IMR-90 (cell line): ENCODE measurements around the gene C1orf116. TPM values are rescaled to one million over a fixed set of nuclear protein-coding genes. Genes with fewer than 3 reads are reported as not detected.

Experiments
- ATAC-seq: fragments of 200-7000 bp; cut with Tn5 transposase; 2 replicates; pipeline ENCODE4 v1.9.1; 2020; ENCODE audit warnings: low read depth, mild to moderate bottlenecking, moderate library complexity
- BruUV-seq: library from RNA; stranded (reverse); fragments of 400-500 nt; replicated peaks from 2 replicates; lab custom pipeline; 2021; lab: Mats Ljungman, UMichigan
- CTCF ChIA-PET: fragments of 300-600 bp; formaldehyde crosslinking; extraction: SDS; loops from one replicate; lab custom pipeline; 2021; ENCODE audit warnings: antibody characterized with exemption; lab: Yijun Ruan, JAX
- POLR2A ChIA-PET: fragments of 300-600 bp; sonication (Branson Sonifier 250); formaldehyde crosslinking; loops from one replicate; lab custom pipeline; 2022; ENCODE audit warnings: antibody characterized with exemption; ENCODE audit not compliant: unreplicated experiment; lab: Charles Lee
- DNase-seq: peaks from one replicate; pipeline ENCODE4 v3.0.0; 2013
- H2AFZ ChIP-seq: replicated peaks from 2 replicates; pipeline ENCODE3; 2013; ENCODE audit warnings: low read length, mild to moderate bottlenecking; ENCODE audit not compliant: poor library complexity
- H2AK5ac ChIP-seq: 2 replicates; pipeline ENCODE4 v1.6.1; 2013; ENCODE audit warnings: low read depth, low read length, inconsistent platforms
- H2AK9ac ChIP-seq: replicated peaks from 2 replicates; pipeline ENCODE3; 2013; ENCODE audit warnings: mild to moderate bottlenecking, low read depth, low read length, moderate library complexity; ENCODE audit not compliant: poor library complexity
- H2BK120ac ChIP-seq: 2 replicates; pipeline ENCODE4 v1.6.1; 2013; ENCODE audit warnings: low read depth, low read length, inconsistent platforms
- H2BK15ac ChIP-seq: 3 replicates; pipeline ENCODE4 v1.6.1; 2013; ENCODE audit warnings: low read depth, low read length, inconsistent platforms
- H2BK20ac ChIP-seq: 2 replicates; pipeline ENCODE4 v1.6.1; 2013; ENCODE audit warnings: low read depth, mild to moderate bottlenecking, inconsistent platforms, low read length, moderate library complexity
- H2BK5ac ChIP-seq: 2 replicates; pipeline ENCODE4 v1.6.1; 2013; ENCODE audit warnings: mild to moderate bottlenecking, low read depth, low read length, inconsistent platforms; ENCODE audit not compliant: poor library complexity, severe bottlenecking
- H3K14ac ChIP-seq: replicated peaks from 2 replicates; pipeline ENCODE4 v1.6.1; 2013; ENCODE audit warnings: low read depth, low read length, inconsistent platforms
- H3K18ac ChIP-seq: 2 replicates; pipeline ENCODE4 v1.6.1; 2013; ENCODE audit warnings: low read depth, low read length, control low read depth
- H3K23ac ChIP-seq: 2 replicates; pipeline ENCODE4 v1.6.1; 2013; ENCODE audit warnings: low read depth, low read length, inconsistent platforms
- H3K27ac ChIP-seq: 2 replicates; pipeline ENCODE4 v1.5.1; 2013; ENCODE audit warnings: mild to moderate bottlenecking, control low read depth, low read length; ENCODE audit not compliant: insufficient read depth
- H3K27me3 ChIP-seq: 2 replicates; pipeline ENCODE4 v1.6.1; 2013; ENCODE audit warnings: low read length; ENCODE audit not compliant: control insufficient read depth, insufficient read depth
- H3K36me3 ChIP-seq: 2 replicates; pipeline ENCODE4 v1.6.1; 2013; ENCODE audit warnings: low read length, mixed read lengths; ENCODE audit not compliant: control insufficient read depth, insufficient read depth
- H3K4ac ChIP-seq: 2 replicates; pipeline ENCODE4 v1.6.1; 2013; ENCODE audit warnings: low read depth, low read length, inconsistent platforms
- H3K4me1 ChIP-seq: 2 replicates; pipeline ENCODE4 v1.6.1; 2013; ENCODE audit warnings: low read length, mixed read lengths; ENCODE audit not compliant: control insufficient read depth, insufficient read depth
- H3K4me2 ChIP-seq: 2 replicates; pipeline ENCODE4 v1.6.1; 2013; ENCODE audit warnings: low read depth, mild to moderate bottlenecking, control low read depth, low read length, moderate library complexity
- H3K4me3 ChIP-seq: 2 replicates; pipeline ENCODE4 v1.5.1; 2013; ENCODE audit warnings: low read depth, mild to moderate bottlenecking, control low read depth, low read length, moderate library complexity; ENCODE audit not compliant: insufficient read depth
- H3K56ac ChIP-seq: 2 replicates; pipeline ENCODE4 v1.6.1; 2013; ENCODE audit warnings: low read length, inconsistent platforms; ENCODE audit not compliant: insufficient read depth; ENCODE audit errors: extremely low read depth
- H3K79me1 ChIP-seq, 2 experiments: 2 replicates each; pipeline ENCODE4 v1.6.1; 2013; ENCODE audit warnings: low read length in 2 of 2, inconsistent platforms in 1 of 2, low read depth in 1 of 2
- H3K9ac ChIP-seq: 2 replicates; pipeline ENCODE4 v1.6.1; 2013; ENCODE audit warnings: low read depth, low read length, control low read depth
- H3K9me1 ChIP-seq: 2 replicates; pipeline ENCODE4 v1.6.1; 2013; ENCODE audit warnings: low read length, inconsistent platforms; ENCODE audit not compliant: insufficient read depth
- H3K9me3 ChIP-seq: 2 replicates; pipeline ENCODE4 v1.6.1; 2013; ENCODE audit warnings: low read length; ENCODE audit not compliant: control insufficient read depth, insufficient read depth
- H4K20me1 ChIP-seq: 2 replicates; pipeline ENCODE4 v1.6.1; 2013; ENCODE audit warnings: low read length, inconsistent platforms; ENCODE audit not compliant: insufficient read depth
- H4K5ac ChIP-seq: 2 replicates; pipeline ENCODE4 v1.6.1; 2013; ENCODE audit warnings: mild to moderate bottlenecking, low read depth, low read length, control low read depth
- H4K8ac ChIP-seq, 2 experiments: 2 replicates each; pipeline ENCODE4 v1.6.1; 2013; ENCODE audit warnings: low read depth in 2 of 2, low read length in 2 of 2, control low read depth in 1 of 2, inconsistent platforms in 1 of 2
- H4K91ac ChIP-seq: 2 replicates; pipeline ENCODE4 v1.6.1; 2013; ENCODE audit warnings: low read depth, low read length, inconsistent platforms; ENCODE audit not compliant: insufficient read depth
- BHLHE40 ChIP-seq: fragments of 150-350 bp; IDR thresholded peaks from 2 replicates; pipeline ENCODE4 v1.6.1; 2016; ENCODE audit warnings: mild to moderate bottlenecking, low read depth, low read length
- CEBPB ChIP-seq: IDR thresholded peaks from 2 replicates; pipeline ENCODE4 v1.6.1; 2012; ENCODE audit warnings: low read depth, low read length, improper control_type of control experiment
- CTCF ChIP-seq: conservative IDR thresholded peaks from 2 replicates; pipeline ENCODE4 v1.5.1; 2012; ENCODE audit warnings: mild to moderate bottlenecking, low read depth, low read length, improper control_type of control experiment
- ELK1 ChIP-seq: fragments of 150-350 bp; IDR thresholded peaks from 2 replicates; pipeline ENCODE4 v1.6.1; 2016; ENCODE audit warnings: low read depth, mild to moderate bottlenecking, low read length, moderate library complexity, borderline replicate concordance
- FOS ChIP-seq: fragments of 150-350 bp; IDR thresholded peaks from 2 replicates; pipeline ENCODE4 v1.6.1; 2016; ENCODE audit warnings: low read depth, low read length
- MAFK ChIP-seq: IDR thresholded peaks from 2 replicates; pipeline ENCODE4 v1.6.1; 2012; ENCODE audit warnings: low read depth, low read length, improper control_type of control experiment
- MAZ ChIP-seq: IDR thresholded peaks from 2 replicates; pipeline ENCODE4 v1.6.1; 2012; ENCODE audit warnings: low read depth, mild to moderate bottlenecking, low read length, improper control_type of control experiment, moderate library complexity, borderline replicate concordance
- NFE2L2 ChIP-seq: fragments of 150-350 bp; IDR thresholded peaks from 2 replicates; pipeline ENCODE4 v1.6.1; 2016; ENCODE audit warnings: low read depth, mild to moderate bottlenecking, low read length
- POLR2A ChIP-seq: IDR thresholded peaks from 2 replicates; pipeline ENCODE4 v1.6.1; 2012; ENCODE audit warnings: mild to moderate bottlenecking, low read depth, low read length
- RAD21 ChIP-seq: IDR thresholded peaks from 2 replicates; pipeline ENCODE4 v1.6.1; 2012; ENCODE audit warnings: low read length, improper control_type of control experiment
- RCOR1 ChIP-seq: IDR thresholded peaks from 2 replicates; pipeline ENCODE4 v1.6.1; 2012; ENCODE audit warnings: mild to moderate bottlenecking, low read length, improper control_type of control experiment; ENCODE audit not compliant: insufficient replicate concordance
- RFX5 ChIP-seq: IDR thresholded peaks from 2 replicates; pipeline ENCODE4 v1.8.0; 2012; ENCODE audit warnings: low read depth, mild to moderate bottlenecking, low read length, moderate library complexity
- WGBS, 2 experiments: methylation state at CpG; one replicate each; pipeline versions ENCODE4 v1.1.5 to v1.1.7; 2013; ENCODE audit warnings: missing lambda C conversion rate in 2 of 2; ENCODE audit not compliant: insufficient read length in 1 of 2; ENCODE audit errors: extremely low coverage in 2 of 2; 5-methylcytosine and 5-hydroxymethylcytosine counted together
- dilution Hi-C: fragments of 300-500 bp; cut with HindIII; formaldehyde crosslinking; loops from one replicate; pipeline ENCODE4 v1.14.3; 2018; ENCODE audit warnings: low sequenced_read_pairs; ENCODE audit not compliant: unreplicated experiment
- in situ Hi-C: fragments of 300-500 bp; cut with MboI; formaldehyde crosslinking; loops from 3 replicates; pipeline ENCODE4 v1.14.3; 2019; ENCODE audit warnings: low sequenced_read_pairs, inconsistent platforms, mixed read lengths
- intact Hi-C: fragments of 100-400 bp; cut with micrococcal nuclease; formaldehyde crosslinking; loops from 2 replicates; pipeline ENCODE4 v1.10.0; 2022
- polyA plus RNA-seq, 3 experiments: library from polyadenylated mRNA; depleted of rRNA; stranded (reverse); fragments of >200 nt; gene quantifications; 2 replicates each; pipeline ENCODE4 v1.2.3, GENCODE V29; 2012; ENCODE audit warnings: low replicate concordance in 1 of 3
- total RNA-seq: library from RNA; depleted of rRNA; stranded (reverse); fragments of >200 nt; gene quantifications from 2 replicates; pipeline ENCODE4 v1.2.3, GENCODE V29; 2012

The C1orf116 gene
- total and polyA plus RNA-seq, 2 of the 4 experiments (the other 2 are of a cell fraction), result under 0.01 to 0.03 TPM

- BruUV-seq, result no TSS peak
- Histone ChIP-seq H2BK120ac (no peak overlapping the region), H4K91ac (no peak overlapping the region), H3K9me3 (no peaks in the 10 kb centered on the region), H2AFZ (no peak overlapping the region), H3K56ac (no peak overlapping the region), H3K14ac (no peak overlapping the region), H3K4me2 (no peak overlapping the region), H3K4ac (no peak overlapping the region), H3K18ac (no peak overlapping the region), H3K23ac (no peak overlapping the region), H4K8ac (no peak overlapping the region), H3K4me1 (peaks cover 6% of the 10 kb centered on the region), H2BK20ac (no peak overlapping the region), H2AK5ac (no peak overlapping the region), H3K79me1 (no peaks in the 10 kb centered on the region), H3K27ac (no peak overlapping the region), H4K5ac (no peak overlapping the region), H3K4me3 (no peak overlapping the region), H3K27me3 (peaks cover 10% of the 10 kb centered on the region), H3K36me3 (no peaks in the 10 kb centered on the region), H2BK15ac (no peak overlapping the region), H4K20me1 (no peaks in the 10 kb centered on the region), H3K9ac (no peak overlapping the region), H2AK9ac (no peak overlapping the region), H3K9me1 (peaks cover 3% of the 10 kb centered on the region; the same call in 1 of the 2 replicates), H2BK5ac (no peak overlapping the region)
- intact Hi-C loops, result no loop called here
- no peak for ATAC-seq
- in situ Hi-C loops, result no loop called here
- ChIA-PET POLR2A (no interaction called here), CTCF (interaction anchor here (0.6 kb wide), 1 partner anchor 259 kb away, joined by 3 read pairs; no protein-coding TSS in a partner anchor)
- TF ChIP-seq MAFK (no peak), CTCF (no peak), RFX5 (no peak), POLR2A (no peak), FOS (no peak), BHLHE40 (no peak), ELK1 (no peak), RAD21 (no peak), RCOR1 (no peak), MAZ (no peak), CEBPB (no peak), NFE2L2 (no peak)
- dilution Hi-C loops, result no loop called here
- DNase-seq, result peak; percentile 22
- WGBS, 2 experiments, result 86% methylated on average over 9 of the region's 18 CpGs; no CpG with 5 or more reads in 1 of the 2 experiments
Observed at GRCh38 chr1:207027206-207027777, 5.3 kb downstream of the C1orf116 start.
